Activated naive CD8-positive, alpha-beta T cell treated with anti-CD3 and anti-CD28 coated beads, Interleukin-2, amount 10 ng/mL, durations not matched to agents 7 days and 5 days (primary cell): ENCODE measurements around the gene CFAP77. TPM values are rescaled to one million over a fixed set of nuclear protein-coding genes. Genes with fewer than 3 reads are reported as not detected.

Source experiments
- ATAC-seq: fragments of 150-1000 bp; cut with Tn5 transposase; one replicate; pipeline ENCODE4 v1.10.0; 2021; ENCODE audit warnings: low read depth, moderate library complexity
- POLR2A ChIA-PET: fragments of 350-600 bp; sonication (Branson Sonifier 250); formaldehyde crosslinking; loops from one replicate; lab custom pipeline; 2021; ENCODE audit warnings: antibody characterized with exemption; lab: Charles Lee
- DNase-seq: peaks from one replicate; pipeline ENCODE4 v3.0.0; 2021
- H3K27ac Mint-ChIP-seq: one replicate; pipeline ENCODE4 v1.8.0; 2022; ENCODE audit warnings: mild to moderate bottlenecking, mixed read lengths
- H3K27me3 Mint-ChIP-seq: one replicate; pipeline ENCODE4 v1.8.0; 2022; ENCODE audit warnings: mild to moderate bottlenecking, moderate library complexity, mixed read lengths
- H3K36me3 Mint-ChIP-seq: one replicate; pipeline ENCODE4 v1.8.0; 2021; ENCODE audit warnings: mild to moderate bottlenecking, mixed read lengths
- H3K4me1 Mint-ChIP-seq: one replicate; pipeline ENCODE4 v1.8.0; 2021; ENCODE audit warnings: mixed read lengths
- H3K4me3 Mint-ChIP-seq: one replicate; pipeline ENCODE4 v1.8.0; 2022; ENCODE audit warnings: mild to moderate bottlenecking, moderate library complexity, mixed read lengths
- H3K9me3 Mint-ChIP-seq: one replicate; pipeline ENCODE4 v1.8.0; 2021; ENCODE audit warnings: mixed read lengths
- total RNA-seq, 2 experiments: library from RNA; stranded (reverse); gene quantifications; one replicate each; pipeline ENCODE4 v1.2.3, GENCODE V29; 2021

Gene CFAP77
- total RNA-seq, 2 experiments from 2014 or later, result not detected

DNA sequence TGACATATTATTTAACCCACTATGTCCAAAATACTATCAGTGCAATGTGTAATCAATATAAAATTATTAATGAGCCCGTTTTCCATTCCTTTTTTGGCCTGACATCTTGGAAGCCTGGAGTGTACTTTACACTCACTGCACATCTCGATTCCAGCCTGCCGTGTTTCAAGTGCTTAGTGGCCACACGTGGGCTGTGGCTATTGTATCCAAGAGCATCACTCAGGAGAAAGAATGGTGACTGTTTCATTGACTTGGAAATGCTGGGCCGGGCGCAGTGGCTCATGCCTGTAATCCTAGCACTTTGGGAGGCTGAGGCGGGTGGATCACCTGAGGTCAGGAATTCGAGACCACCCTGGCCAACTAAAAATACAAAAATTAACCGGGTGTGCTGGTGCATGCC lies 54.5 kb downstream of the CFAP77 start:
- Mint-ChIP-seq H3K4me1 (no peaks in the 10 kb centered on the region), H3K27ac (no peak overlapping the region), H3K27me3 (peaks cover 35% of the 10 kb centered on the region), H3K4me3 (no peak overlapping the region), H3K36me3 (no peaks in the 10 kb centered on the region), H3K9me3 (no peaks in the 10 kb centered on the region)
- ATAC-seq, result no peak
- POLR2A ChIA-PET, result no interaction called here
- DNase-seq, result no peak

DNA sequence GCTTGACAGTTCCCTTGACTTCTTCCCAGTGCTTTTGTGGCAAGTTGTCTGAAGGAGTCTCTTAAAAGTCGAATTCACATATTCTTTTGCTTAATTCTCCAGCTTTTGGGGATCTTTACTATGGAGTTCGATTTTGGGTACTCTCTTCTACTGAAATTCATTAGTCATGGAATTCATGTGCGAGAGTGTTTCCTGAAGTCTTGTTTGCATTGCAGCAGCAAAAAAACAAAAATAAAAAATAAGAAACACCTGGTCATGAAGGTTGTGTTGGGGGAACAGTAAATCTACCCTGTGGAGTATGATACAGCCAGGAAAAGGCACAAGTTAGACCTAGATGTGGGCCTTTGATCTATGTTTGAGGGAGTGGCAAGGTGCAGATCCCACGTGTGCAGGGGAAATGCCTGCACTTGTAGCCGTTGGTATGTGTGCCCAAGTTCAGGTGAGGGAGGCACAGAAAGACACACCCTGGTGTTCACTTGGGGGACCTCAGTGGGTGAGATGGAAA lies 55.2 kb downstream of the CFAP77 start:
- POLR2A ChIA-PET, result interaction anchor here (0.7 kb wide), 1 partner anchor 547 kb away, joined by 3 read pairs; no protein-coding TSS in a partner anchor
- no peak for ATAC-seq

DNA sequence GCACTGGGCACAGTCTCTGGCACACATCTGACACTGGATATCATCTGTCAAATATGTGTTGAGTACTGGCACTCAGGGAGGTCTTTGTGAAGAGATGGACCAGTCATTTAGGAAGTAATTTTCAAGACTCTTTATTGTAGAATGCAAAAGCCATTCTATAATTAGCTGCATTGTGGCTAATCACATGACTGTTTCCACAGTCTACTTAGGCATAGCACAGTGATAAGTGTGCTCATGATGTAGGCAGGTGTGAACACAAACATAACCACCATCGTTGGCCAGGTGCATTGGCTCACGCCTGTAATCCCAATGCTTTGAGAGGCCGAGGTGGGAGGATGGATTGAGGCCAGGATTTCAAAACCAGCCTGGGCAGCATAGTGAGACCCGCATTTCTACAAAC lies 62.2 kb downstream of the CFAP77 start:
- H3K4me1 Mint-ChIP-seq, result peaks cover 3% of the 10 kb centered on the region
- peaks cover 42% of the 10 kb centered on the region for H3K27me3 Mint-ChIP-seq
- no peak for ATAC-seq
- no peaks in the 10 kb centered on the region for H3K36me3 Mint-ChIP-seq
- H3K9me3 Mint-ChIP-seq, result no peaks in the 10 kb centered on the region
- H3K4me3 Mint-ChIP-seq, result no peak overlapping the region
- DNase-seq, result no peak
- H3K27ac Mint-ChIP-seq, result no peak overlapping the region
- POLR2A ChIA-PET, result no interaction called here

More for the DNA sequence above, 55.2 kb downstream of the CFAP77 start:
- Mint-ChIP-seq H3K4me3 (no peak overlapping the region), H3K27me3 (peaks cover 35% of the 10 kb centered on the region), H3K9me3 (no peaks in the 10 kb centered on the region), H3K27ac (no peak overlapping the region), H3K36me3 (no peaks in the 10 kb centered on the region), H3K4me1 (no peaks in the 10 kb centered on the region)
- DNase-seq, result no peak

DNA sequence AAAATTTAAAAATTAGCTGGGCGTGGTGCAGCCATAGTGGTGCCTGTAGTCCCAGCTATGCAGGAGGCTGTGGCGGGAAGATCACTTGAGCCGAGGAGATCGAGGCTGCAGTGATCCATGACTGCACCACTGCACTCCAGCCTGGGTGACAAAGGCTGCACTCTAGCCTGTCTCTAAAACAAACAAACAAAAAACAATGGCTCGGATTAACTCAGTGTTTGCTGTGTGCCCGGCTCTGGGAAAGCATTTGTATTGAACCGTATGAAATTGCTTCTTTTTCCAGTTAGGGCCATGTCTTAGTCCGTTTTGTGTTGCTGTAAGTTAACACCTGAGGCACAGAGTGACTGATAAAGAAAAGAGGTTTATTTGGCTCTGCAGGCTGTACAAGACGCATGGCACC lies 62.6 kb downstream of the CFAP77 start:
- H3K27ac Mint-ChIP-seq, result no peak overlapping the region
- peaks cover 39% of the 10 kb centered on the region for H3K27me3 Mint-ChIP-seq
- peaks cover 3% of the 10 kb centered on the region for H3K4me1 Mint-ChIP-seq
- DNase-seq (no peak), ATAC-seq (no peak)
- no peak overlapping the region for H3K4me3 Mint-ChIP-seq
- no peaks in the 10 kb centered on the region for H3K9me3 Mint-ChIP-seq
- H3K36me3 Mint-ChIP-seq, result no peaks in the 10 kb centered on the region
- POLR2A ChIA-PET, result no interaction called here

DNA sequence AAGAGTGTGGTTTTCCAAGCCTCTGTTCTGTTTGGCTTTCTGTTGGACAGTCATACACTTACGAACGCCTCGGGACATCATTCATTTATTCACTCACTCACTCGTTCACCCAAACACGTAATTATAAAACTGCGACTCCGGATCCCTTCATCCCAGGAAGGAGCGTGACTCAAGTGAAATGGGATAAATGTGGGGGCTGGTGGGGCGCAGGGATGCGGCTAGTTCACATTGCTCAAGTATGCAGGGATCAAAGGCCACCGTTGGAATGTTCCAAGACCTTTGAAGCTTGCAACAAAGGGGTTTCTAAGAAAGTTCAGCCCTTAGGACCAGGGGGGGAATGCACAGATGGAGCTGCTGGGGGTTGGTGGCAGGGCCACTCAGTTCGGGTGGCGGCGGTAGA lies 64.2 kb downstream of the CFAP77 start:
- no peaks in the 10 kb centered on the region for H3K36me3 Mint-ChIP-seq
- no peak overlapping the region for H3K4me3 Mint-ChIP-seq
- H3K27ac Mint-ChIP-seq, result no peak overlapping the region
- H3K27me3 Mint-ChIP-seq, result peaks cover 32% of the 10 kb centered on the region
- ATAC-seq, result no peak
- H3K4me1 Mint-ChIP-seq, result peaks cover 3% of the 10 kb centered on the region
- H3K9me3 Mint-ChIP-seq, result no peaks in the 10 kb centered on the region
- POLR2A ChIA-PET, result interaction anchor here (0.6 kb wide), 1 partner anchor 60 kb away, joined by 3 read pairs; no protein-coding TSS in a partner anchor
- no peak for DNase-seq

DNA sequence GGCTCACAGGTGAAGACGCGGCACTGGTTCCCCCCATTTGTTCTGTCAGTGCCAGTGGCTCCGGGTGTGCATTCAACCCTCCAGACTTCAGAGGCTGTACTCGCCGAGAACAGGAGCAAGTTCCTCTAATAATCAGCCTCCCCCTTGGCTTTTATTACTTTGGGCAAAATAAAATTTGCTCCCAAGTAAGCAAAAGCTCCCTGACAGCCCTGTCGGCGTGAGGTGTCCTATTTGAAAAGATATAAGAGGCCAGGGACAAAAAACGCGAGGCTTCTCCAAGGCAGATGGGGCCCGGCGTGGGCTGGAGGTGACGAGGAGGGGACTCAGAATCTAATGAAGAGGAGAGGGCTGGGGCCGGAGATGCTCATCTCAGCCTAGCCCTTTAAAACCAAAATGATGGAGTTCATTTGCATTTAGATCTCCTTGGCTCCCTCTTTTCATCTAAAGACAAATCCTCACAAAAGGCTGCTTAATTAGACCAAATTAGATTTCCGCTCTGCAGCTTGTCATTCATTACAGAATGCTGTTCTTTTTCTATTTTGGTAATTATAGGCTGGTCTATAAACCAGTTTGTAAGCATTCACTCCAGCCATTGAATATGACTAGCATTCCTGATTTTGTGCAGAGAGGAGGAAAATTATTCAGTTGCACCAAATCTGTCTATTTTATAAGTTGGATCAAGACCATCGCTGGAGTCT lies 68.5 kb downstream of the CFAP77 start:
- POLR2A ChIA-PET, result no interaction called here
- DNase-seq (no peak), ATAC-seq (no peak)
- H3K9me3 Mint-ChIP-seq, result no peaks in the 10 kb centered on the region
- H3K4me1 Mint-ChIP-seq, result peaks cover 7% of the 10 kb centered on the region
- H3K36me3 Mint-ChIP-seq, result no peaks in the 10 kb centered on the region
- no peak overlapping the region for H3K27ac Mint-ChIP-seq
- no peak overlapping the region for H3K4me3 Mint-ChIP-seq
- peaks cover 58% of the 10 kb centered on the region for H3K27me3 Mint-ChIP-seq

DNA sequence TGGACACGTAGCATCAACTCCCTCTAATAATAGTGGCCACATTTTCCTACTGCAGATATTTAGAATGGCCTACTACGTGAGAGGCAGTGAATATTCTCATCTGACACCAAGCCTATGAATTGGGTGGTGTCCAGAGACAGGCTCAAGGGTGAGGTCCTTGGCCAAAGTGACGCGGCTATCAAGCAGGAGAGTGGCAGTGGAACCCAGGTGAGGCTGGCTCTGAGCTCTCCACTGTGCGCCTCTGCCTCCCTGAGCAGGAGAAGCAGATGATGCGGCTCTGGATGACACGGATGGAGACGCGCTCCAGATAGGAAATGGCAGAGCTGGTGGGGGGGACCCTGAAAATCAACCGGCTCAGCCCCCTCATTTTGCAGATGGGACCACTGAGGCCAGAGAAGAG lies 69.7 kb downstream of the CFAP77 start:
- no peak for ATAC-seq
- H3K27ac Mint-ChIP-seq, result no peak overlapping the region
- no peak overlapping the region for H3K4me3 Mint-ChIP-seq

DNA sequence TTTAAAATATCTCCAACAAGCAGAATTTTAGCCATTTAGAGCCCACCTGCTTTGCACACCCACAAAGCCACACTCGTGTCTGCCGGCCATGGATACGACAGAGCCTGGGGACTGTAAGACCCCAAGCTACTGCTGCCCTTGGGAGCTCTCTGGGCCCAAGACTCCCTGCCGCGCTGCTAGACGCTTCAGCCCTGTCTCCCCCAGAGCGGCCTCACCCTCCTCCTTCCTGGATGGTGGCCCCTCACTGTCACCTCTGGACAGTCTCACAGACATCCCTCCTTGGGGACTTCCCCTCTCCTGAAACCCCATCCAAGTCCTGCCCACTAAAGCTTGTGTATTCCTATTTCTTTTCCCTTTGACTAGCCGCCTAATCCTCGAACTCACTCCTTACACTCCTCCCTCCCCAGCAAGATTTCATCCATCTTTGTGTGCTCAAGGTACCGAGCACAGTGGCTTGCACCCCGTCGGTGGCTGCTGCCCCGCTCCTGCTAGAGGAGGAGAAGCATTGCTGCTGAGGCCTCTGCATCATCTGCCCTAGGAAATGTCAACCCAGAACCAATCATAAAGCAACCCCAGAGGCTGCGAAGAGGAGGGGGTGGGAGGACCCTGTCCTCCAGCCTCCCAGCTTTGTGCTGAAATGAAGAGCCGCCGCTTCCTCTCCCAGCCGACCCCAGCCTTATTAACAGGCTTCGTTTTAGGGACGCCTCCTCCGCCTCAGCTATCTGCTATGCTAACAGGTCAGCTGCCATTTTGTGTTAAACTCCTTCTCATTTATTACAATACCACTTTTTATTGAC lies 71.2 kb downstream of the CFAP77 start:
- Mint-ChIP-seq H3K27ac (no peak overlapping the region), H3K9me3 (no peaks in the 10 kb centered on the region), H3K4me1 (peaks cover 7% of the 10 kb centered on the region), H3K27me3 (peaks cover 56% of the 10 kb centered on the region), H3K36me3 (no peaks in the 10 kb centered on the region), H3K4me3 (no peak overlapping the region)
- ATAC-seq, result no peak
- no peak for DNase-seq
- POLR2A ChIA-PET, result no interaction called here

More for the DNA sequence above, 69.7 kb downstream of the CFAP77 start:
- Mint-ChIP-seq H3K9me3 (no peaks in the 10 kb centered on the region), H3K27me3 (peaks cover 59% of the 10 kb centered on the region), H3K4me1 (peaks cover 7% of the 10 kb centered on the region), H3K36me3 (no peaks in the 10 kb centered on the region)
- no peak for DNase-seq
- POLR2A ChIA-PET, result interaction anchor here (0.6 kb wide), 1 partner anchor 933 kb away, joined by 4 read pairs; no protein-coding TSS in a partner anchor

DNA sequence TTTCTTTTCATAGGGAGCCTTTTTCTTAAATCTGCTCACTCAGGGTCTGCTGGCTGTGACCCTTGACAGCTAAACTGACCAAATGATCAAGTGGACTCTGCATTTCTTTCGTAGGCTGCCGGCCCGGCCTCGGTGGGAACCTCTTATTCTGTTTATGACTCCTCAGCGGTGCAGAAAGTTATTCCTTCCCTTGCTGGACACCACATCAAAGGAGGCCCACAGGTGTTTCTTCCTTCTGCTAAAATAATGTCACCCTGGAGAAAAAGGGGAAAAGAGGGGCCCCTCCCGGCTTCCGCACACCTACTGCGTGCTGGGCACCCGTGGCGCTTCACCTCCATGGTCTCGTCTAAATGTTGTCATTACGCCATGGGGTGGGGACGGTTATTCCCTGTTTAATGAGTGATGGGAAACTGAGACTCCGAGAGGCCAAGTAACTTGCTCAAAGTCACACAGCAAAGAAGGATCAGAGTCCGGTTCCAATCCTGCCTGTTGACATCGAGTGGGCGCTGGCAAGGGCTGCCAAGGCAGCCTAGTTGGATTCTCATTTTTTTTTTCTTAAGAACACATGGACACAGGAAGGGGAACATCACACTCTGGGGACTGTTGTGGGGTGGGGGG lies 72.3 kb downstream of the CFAP77 start:
- POLR2A ChIA-PET, result no interaction called here
- Mint-ChIP-seq H3K36me3 (no peaks in the 10 kb centered on the region), H3K27me3 (peaks cover 50% of the 10 kb centered on the region)

DNA sequence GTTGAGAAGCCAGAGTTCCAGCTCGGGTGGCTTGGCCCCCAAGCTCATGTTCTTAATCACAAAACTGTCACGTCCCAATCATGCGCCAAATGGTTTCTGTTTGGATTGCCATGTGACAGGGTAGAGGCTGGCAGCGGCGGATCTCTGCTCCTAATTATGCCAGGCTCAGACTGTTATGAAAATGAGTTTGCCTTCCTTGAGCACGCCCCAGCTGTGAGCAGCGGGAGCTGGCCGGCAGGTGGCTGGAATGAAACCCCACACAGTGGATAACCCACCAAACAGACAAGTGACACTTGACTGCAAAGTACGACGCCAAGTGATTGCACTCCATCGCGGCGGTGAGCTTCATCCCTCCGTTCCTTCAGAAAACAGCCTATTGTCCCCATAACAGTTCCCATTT lies 75.4 kb downstream of the CFAP77 start:
- peaks cover 64% of the 10 kb centered on the region for H3K27me3 Mint-ChIP-seq
- no peaks in the 10 kb centered on the region for H3K9me3 Mint-ChIP-seq
- no peak overlapping the region for H3K27ac Mint-ChIP-seq
- H3K36me3 Mint-ChIP-seq, result no peaks in the 10 kb centered on the region
- H3K4me3 Mint-ChIP-seq, result no peak overlapping the region
- DNase-seq (no peak), ATAC-seq (no peak)
- H3K4me1 Mint-ChIP-seq, result peaks cover 22% of the 10 kb centered on the region
- POLR2A ChIA-PET, result interaction anchor here (1.2 kb wide), 1 partner anchor 27 kb away, joined by 4 read pairs; no protein-coding TSS in a partner anchor

More for the DNA sequence above, 72.3 kb downstream of the CFAP77 start:
- Mint-ChIP-seq H3K9me3 (no peaks in the 10 kb centered on the region), H3K4me1 (peaks cover 14% of the 10 kb centered on the region), H3K4me3 (no peak overlapping the region), H3K27ac (no peak overlapping the region)
- no peak for ATAC-seq
- DNase-seq, result no peak

DNA sequence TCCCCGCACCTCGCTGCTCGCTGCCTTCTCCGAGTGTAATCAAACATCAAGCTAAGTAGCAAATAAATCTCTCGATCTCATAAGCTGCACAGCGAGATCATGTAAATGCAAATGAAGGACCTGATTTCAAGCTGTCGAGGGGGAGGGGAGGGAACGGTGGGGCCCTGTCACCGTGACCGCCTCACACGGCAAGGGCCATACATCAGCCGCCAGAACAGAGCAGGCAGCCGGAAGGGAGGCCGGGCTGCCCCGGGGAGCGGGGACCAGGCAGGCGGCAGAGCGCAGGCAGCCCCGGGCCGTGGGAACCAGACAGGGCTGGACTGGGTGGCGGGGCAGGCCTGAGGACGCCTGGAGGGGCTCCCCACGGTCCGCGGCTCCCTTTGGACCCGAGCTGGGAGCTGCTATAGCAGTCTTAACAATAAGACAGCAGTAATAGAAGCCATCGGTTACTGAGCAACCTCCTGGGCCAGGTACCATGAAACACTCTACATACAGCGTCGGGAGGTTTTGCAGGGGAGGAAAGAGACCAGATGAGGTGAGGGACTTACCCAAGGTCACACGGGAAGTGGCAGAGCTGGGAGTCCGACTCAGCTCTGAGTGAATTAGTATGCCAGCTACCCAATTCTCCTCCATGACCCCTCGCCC lies 76.8 kb downstream of the CFAP77 start:
- Mint-ChIP-seq H3K4me1 (peaks cover 19% of the 10 kb centered on the region), H3K4me3 (peak overlapping the region; percentile 77), H3K9me3 (no peaks in the 10 kb centered on the region), H3K36me3 (no peaks in the 10 kb centered on the region), H3K27ac (peak overlapping the region; percentile 84), H3K27me3 (peaks cover 62% of the 10 kb centered on the region)
- POLR2A ChIA-PET, result interaction anchor here (0.5 to 1.7 kb wide), 3 partner anchors 31 to 98 kb away, joined by 4 to 6 read pairs (median 5); no protein-coding TSS in a partner anchor
- peak; percentile 74 for DNase-seq
- peak; percentile 87 for ATAC-seq

DNA sequence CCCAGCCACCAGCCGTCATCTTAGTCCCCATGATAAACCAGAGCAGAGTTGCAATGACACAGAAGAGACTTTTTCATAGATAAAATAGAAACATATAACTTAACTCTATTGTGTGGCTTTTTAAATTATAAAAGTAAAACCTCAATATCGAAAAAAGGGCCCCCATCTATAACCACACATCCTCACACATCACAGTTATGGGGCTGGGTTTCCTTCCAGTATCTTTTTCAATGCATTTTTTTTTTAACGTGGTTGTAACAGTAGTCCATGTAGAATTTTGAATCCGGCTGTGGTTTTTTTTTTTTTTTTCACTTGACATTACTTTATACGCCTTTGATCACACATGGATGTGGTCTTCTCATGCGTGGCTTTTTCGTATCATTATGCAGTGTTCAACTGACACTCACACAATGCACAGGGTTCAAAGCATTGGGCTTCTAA lies 77.4 kb downstream of the CFAP77 start:
- POLR2A ChIA-PET, result interaction anchor here (0.9 to 1.7 kb wide), 2 partner anchors 20 to 75 kb away, joined by 5 to 6 read pairs; no protein-coding TSS in a partner anchor
- peak; percentile 71 for ATAC-seq
- H3K4me1 Mint-ChIP-seq, result peaks cover 17% of the 10 kb centered on the region
- no peaks in the 10 kb centered on the region for H3K36me3 Mint-ChIP-seq
- H3K27ac Mint-ChIP-seq, result peak overlapping the region; percentile 84
- H3K9me3 Mint-ChIP-seq, result no peaks in the 10 kb centered on the region
- H3K27me3 Mint-ChIP-seq, result peaks cover 62% of the 10 kb centered on the region
- no peak for DNase-seq
- peak overlapping the region; percentile 77 for H3K4me3 Mint-ChIP-seq
